ENCODE measurements around the gene MAGEB10.

DNA sequence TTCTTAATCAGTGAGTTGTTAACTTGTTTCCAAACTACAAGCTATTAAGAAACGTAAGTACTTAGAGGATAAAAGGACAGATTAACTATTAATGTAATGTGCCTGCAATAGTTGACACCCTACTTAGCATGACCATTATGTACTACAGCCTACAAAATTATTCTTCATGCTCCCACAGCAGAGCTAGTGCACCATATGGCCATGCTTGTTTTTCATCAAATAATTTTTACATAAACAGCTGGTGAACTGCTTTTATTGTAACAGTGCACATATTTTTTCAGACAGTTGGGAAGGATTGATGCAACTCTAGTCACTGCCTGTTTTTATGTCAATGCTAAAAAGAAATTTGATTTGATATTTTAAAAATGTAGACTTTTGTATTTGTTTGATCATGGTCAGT, 10.2 kb upstream of the MAGEB10 start:
- TF ChIP-seq, protein P1, sequence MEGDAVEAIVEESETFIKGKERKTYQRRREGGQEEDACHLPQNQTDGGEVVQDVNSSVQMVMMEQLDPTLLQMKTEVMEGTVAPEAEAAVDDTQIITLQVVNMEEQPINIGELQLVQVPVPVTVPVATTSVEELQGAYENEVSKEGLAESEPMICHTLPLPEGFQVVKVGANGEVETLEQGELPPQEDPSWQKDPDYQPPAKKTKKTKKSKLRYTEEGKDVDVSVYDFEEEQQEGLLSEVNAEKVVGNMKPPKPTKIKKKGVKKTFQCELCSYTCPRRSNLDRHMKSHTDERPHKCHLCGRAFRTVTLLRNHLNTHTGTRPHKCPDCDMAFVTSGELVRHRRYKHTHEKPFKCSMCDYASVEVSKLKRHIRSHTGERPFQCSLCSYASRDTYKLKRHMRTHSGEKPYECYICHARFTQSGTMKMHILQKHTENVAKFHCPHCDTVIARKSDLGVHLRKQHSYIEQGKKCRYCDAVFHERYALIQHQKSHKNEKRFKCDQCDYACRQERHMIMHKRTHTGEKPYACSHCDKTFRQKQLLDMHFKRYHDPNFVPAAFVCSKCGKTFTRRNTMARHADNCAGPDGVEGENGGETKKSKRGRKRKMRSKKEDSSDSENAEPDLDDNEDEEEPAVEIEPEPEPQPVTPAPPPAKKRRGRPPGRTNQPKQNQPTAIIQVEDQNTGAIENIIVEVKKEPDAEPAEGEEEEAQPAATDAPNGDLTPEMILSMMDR (IDR thresholded peaks at IDR 0.05 in 2 of 3, conservative IDR thresholded peaks at IDR 0.05 in 1 of 3; ENCODE audit: borderline replicate concordance in 1 of 3, insufficient read depth in 1 of 3, low read depth in 2 of 3, low read length in 2 of 3): no peak
- no peak for TF ChIP-seq POLR2A (IDR thresholded peaks at IDR 0.05; ENCODE audit: borderline replicate concordance, extremely low read depth, insufficient read depth, insufficient read length)
- no peak for TF ChIP-seq ELF1 (IDR thresholded peaks at IDR 0.05; ENCODE audit: borderline replicate concordance, low read depth)
- TF ChIP-seq SIN3A (IDR thresholded peaks at IDR 0.05; ENCODE audit: low read depth): no peak
